ENCODE measurements around the gene FYN. TPM values are rescaled to one million over a fixed set of nuclear protein-coding genes. Genes with fewer than 3 reads are reported as not detected.

Gene FYN
- total and polyA plus RNA-seq, 9 of the 15 experiments (the other 6 are each of a cell fraction or from before 2014, with no cell fraction given): 2.9 to 22.1 (median 11.4) TPM

DNA sequence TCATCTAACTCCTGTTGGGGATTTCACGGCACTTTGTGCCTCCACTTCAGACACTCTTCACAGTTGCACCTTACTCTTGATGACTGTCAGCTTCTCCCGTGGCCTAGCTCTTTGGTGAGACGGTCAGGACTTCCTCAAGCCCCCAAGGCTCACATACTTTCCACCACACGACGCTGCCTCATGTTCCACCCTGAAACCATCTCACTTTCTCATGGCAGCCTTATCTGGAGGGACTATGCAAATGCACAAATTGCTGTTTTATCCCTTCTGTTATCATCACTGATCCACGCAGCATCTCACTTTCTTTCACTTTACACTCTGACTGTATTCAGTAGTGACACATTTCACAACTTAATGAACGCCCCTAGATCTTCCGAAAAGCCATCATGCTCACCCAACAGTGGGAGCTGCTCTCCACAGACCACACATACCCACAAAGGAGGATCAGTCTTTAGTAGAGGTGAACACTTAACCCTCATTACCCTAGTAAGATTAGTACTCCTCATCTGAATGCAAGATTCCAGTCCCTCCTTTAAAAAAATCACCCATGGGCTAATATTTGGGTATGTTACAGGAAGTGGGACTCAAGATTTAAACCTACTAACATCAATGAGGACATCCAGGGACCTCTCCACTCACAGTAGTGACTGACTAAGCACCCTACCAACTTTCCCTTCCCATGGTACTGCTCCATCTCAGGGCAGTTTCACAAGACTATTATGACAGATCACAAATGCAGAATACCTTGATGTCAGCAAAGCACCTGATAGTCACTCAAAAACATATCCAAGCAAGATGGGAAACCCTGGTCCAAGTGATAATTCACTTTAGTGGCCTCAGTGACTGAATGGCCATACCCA, 35.4 kb downstream of the FYN start:
- Histone ChIP-seq H3K27ac (ENCODE audit: extremely low read depth, low read depth, low read length) (no peak overlapping the region), H3K4me2 (ENCODE audit: insufficient read depth, low read length) (peak overlapping the region; percentile 12; the same call in 1 of the 2 replicates), H3K79me2 (ENCODE audit: control insufficient read depth, insufficient read depth, low read length) (no peaks in the 10 kb centered on the region), H3K36me3 (ENCODE audit: control insufficient read depth, insufficient read depth, low read length) (no peaks in the 10 kb centered on the region), H3K9ac (ENCODE audit: insufficient read depth in 1 of 2, low read depth in 2 of 2, low read length in 2 of 2) (0 out of 4 replicates have a peak overlapping the region, but pooled peaks of 1 of the 2 experiments have one; percentile 5), H3K9me3 (replicated peaks; ENCODE audit: control insufficient read depth, insufficient read depth, low read depth, low read length) (no peaks in the 10 kb centered on the region), H2AFZ (ENCODE audit: low read depth, low read length) (0 out of 2 replicates have a peak overlapping the region, but pooled peaks have one; percentile 16), H4K20me1 (replicated peaks; ENCODE audit: control insufficient read depth, insufficient read depth, low read length) (no peaks in the 10 kb centered on the region), H3K4me1 (replicated peaks in 1 of 2; ENCODE audit: control insufficient read depth in 2 of 2, insufficient read depth in 2 of 2, low read length in 2 of 2) (peaks cover 6 to 20% of the 10 kb centered on the region in 2 experiments; a peak in 4 of 5 replicates), H3K9me1 (ENCODE audit: control insufficient read depth, insufficient read depth, low read length) (no peaks in the 10 kb centered on the region), H3K27me3 (ENCODE audit: control insufficient read depth in 2 of 2, insufficient read depth in 2 of 2, low read length in 2 of 2) (0 out of 5 replicates have a peak, but pooled peaks cover 0 to 4% of the 10 kb centered on the region in 2 experiments), H3K4me3 (no peak overlapping the region)
- ATAC-seq (no peak; the same call in 2 of the 3 replicates), DNase-seq (ENCODE audit: extremely low read depth in 1 of 4, low spot score in 3 of 4) (no peak), FAIRE-seq (no peak)
- POLR2A ChIA-PET: interaction anchor here (1.3 kb wide), 1 partner anchor 38 kb away, joined by 3 read pairs; no protein-coding TSS in a partner anchor
- WGBS (ENCODE audit: insufficient coverage, low coverage, missing lambda C conversion rate): 19% methylated on average over 8 of the region's 8 CpGs
- TF ChIP-seq ZBTB1 (CRISPR knock-in tag; IDR thresholded peaks at IDR 0.05; ENCODE audit: borderline replicate concordance, low read depth): no peak
- no peak for TF ChIP-seq BRF1 (IDR thresholded peaks at IDR 0.05; ENCODE audit: borderline replicate concordance, extremely low read depth, insufficient read length)
- no peak for TF ChIP-seq JUND (IDR thresholded peaks at IDR 0.05; ENCODE audit: borderline replicate concordance, low read depth, low read length)
- no peak for TF ChIP-seq JUND (tag; IDR thresholded peaks at IDR 0.05; ENCODE audit: borderline replicate concordance, low read depth, low read length)
- TF ChIP-seq HEY1 (CRISPR knock-in tag; IDR thresholded peaks at IDR 0.05; ENCODE audit: borderline replicate concordance): no peak
- no peak for TF ChIP-seq LCOR (CRISPR knock-in tag; IDR thresholded peaks at IDR 0.05)
- TF ChIP-seq GTF2E2 (tag; IDR thresholded peaks at IDR 0.05): no peak
- no TSS peak for BruUV-seq (replicated peaks)
- CTCF ChIA-PET (ENCODE audit: low intra/inter-chr PET ratio): no interaction called here
- in situ Hi-C loops (cut with MboI): no loop called here
- intact Hi-C loops (cut with micrococcal nuclease): no loop called here

All from K562 (cell line).